IMR-90 (cell line): Measurements from ENCODE around the gene SLC35E4.

Source experiments
- CTCF ChIP-seq: conservative IDR thresholded peaks from 2 replicates; pipeline ENCODE4 v1.5.1; 2012; ENCODE audit warnings: mild to moderate bottlenecking, low read depth, low read length, improper control_type of control experiment
- POLR2A ChIP-seq: IDR thresholded peaks from 2 replicates; pipeline ENCODE4 v1.6.1; 2012; ENCODE audit warnings: mild to moderate bottlenecking, low read depth, low read length

GRCh38 chr22:30691204-30691603 is 55.6 kb downstream of the SLC35E4 start:
- TF ChIP-seq CTCF, result no peak
- no peak for TF ChIP-seq POLR2A
